Stimulated activated CD8-positive, alpha-beta memory T cell treated with anti-CD3 and anti-CD28 coated beads, Interleukin-7, amount 100 ng/mL, for 48 hours (primary cell): ENCODE results near the gene PLCE1.

Experiments
- DNase-seq, 2 donors: peaks; one replicate each; pipeline ENCODE4 v3.0.0-alpha.2; 2020; ENCODE audit warnings: low read depth in 1 of 2; ENCODE audit errors: extremely low read depth in 1 of 2

The PLCE1 gene

GRCh38 chr10:93993414-93993781 is 333 bp upstream of the PLCE1 start:
- DNase-seq = no peak

DNA sequence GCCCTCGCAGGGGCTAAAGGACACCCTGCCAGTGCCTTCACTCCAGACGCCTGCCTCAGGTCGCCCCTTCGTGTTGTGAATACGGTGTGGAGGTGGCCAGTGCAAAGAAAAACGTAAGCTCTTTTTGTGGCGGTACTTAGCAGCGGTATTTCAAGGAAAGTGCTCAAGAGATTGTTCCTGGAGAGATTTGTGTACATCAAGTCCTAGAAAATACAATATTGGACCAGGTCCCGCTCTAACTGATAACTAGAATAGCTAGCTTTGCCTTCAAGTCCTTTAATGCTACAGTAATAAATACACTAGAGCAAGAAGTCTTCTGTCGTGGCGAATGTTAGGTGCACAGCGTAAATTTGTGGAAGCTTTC is 689 bp downstream of the PLCE1 start:
- no peak for DNase-seq

- DNase-seq = no peak
These were observed 1.5 kb downstream of the PLCE1 start for GRCh38 chr10:93995182-93995581.

GRCh38 chr10:93995598-93996271 is 2.0 kb downstream of the PLCE1 start:
- DNase-seq = no peak

GRCh38 chr10:93996551-93996950 is 2.8 kb downstream of the PLCE1 start:
- DNase-seq = no peak

- no peak for DNase-seq
These were observed 3.8 kb downstream of the PLCE1 start for GRCh38 chr10:93997546-93997945.

DNA sequence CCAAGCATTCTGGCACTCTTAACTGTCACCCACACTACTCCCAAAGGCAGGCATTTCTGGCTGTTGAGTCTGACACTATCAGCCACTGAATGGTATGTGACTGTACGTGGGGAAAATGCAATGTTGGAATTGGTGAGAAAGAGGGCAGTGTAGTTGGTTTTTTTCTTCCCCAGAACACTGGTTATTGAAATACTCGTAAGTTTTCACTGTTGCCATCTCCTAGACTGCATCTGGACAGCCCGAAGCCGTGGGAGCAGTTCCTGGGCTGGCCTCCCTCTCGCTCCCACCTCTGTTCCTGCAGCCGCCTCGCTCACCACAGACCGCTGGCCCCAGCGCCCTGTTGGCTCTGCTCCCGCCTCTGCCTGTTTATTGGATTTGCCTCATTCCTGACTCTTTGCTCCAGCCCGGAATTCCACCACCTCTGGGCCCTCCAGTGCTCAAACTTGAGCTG is 5.7 kb downstream of the PLCE1 start:
- no peak for DNase-seq

GRCh38 chr10:94000638-94001415 is 7.1 kb downstream of the PLCE1 start:
- DNase-seq = no peak

DNA sequence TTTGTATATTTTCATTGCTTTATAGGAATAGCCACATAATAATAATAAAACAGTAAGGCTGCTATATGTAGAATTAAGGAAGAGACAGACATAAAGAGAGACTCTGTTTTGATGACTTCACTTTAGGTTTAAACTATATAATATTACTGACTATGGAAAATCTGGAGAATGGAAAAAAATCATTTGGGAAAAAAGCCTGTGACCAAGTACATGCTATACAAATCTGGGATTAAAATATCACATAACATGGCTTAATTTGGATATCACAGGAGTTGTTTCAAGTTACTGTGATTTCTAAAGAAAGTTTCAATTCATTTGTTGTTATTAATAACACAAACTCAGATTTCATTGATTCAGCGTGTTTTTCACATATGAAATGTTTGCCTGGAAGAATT is 7.7 kb downstream of the PLCE1 start:
- no peak for DNase-seq

DNA sequence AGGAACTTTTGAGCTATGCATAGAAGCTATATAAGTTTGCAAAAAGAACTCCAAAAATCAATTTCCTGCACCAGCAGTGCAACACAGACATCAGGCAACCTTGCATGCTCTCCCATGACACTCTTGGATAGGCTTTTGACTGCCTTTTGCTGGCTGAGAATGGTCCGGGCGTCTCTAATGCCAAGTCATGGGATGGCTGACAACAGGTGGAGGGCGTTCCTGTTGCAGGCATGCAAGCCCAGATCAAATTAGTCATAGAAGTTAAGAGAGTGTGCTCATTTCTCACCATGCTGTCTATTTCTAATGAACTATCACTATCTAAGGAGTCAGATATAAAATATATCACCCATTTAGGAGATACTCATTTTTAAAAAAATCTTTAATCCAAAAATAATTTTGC is 8.4 kb downstream of the PLCE1 start:
- no peak for DNase-seq

DNA sequence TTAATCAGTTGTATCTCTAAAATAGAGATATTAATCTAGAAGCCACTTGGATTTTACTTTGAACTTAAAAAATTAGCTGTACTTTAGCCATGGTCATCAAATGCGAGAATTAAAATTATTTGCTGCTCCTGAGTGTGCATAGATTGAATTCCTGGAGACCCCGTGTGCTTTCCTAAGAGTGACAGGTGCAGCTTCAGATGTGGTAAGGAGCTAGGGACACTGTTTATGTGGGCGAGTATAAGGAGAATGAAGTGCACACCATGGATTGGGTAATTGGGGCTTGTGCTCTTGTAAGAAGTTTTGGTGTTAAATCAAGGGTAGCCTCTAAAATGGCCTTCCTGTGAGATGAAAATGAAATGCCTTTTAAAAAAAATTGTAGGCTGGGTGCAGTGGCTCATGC is 9.8 kb downstream of the PLCE1 start:
- DNase-seq = no peak

DNA sequence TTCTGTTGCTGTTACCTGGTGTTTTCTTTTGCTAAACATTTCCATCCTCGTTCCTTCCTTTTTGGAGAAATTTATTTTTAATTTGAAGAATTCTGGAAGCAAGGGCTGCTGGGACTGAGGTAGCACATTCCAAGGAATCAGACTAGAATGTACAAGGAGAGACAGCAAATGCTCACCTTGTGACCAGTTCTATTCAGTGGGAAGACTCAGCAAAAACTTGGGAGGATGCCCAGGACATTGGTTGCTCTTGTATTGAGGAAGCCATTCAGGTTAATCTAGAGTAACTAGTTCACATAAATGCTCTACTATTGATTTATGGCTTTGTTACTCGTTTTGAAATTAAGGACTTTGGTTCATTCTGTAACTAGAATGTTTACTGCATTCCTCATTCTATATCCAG is 11.3 kb downstream of the PLCE1 start:
- DNase-seq = no peak

DNA sequence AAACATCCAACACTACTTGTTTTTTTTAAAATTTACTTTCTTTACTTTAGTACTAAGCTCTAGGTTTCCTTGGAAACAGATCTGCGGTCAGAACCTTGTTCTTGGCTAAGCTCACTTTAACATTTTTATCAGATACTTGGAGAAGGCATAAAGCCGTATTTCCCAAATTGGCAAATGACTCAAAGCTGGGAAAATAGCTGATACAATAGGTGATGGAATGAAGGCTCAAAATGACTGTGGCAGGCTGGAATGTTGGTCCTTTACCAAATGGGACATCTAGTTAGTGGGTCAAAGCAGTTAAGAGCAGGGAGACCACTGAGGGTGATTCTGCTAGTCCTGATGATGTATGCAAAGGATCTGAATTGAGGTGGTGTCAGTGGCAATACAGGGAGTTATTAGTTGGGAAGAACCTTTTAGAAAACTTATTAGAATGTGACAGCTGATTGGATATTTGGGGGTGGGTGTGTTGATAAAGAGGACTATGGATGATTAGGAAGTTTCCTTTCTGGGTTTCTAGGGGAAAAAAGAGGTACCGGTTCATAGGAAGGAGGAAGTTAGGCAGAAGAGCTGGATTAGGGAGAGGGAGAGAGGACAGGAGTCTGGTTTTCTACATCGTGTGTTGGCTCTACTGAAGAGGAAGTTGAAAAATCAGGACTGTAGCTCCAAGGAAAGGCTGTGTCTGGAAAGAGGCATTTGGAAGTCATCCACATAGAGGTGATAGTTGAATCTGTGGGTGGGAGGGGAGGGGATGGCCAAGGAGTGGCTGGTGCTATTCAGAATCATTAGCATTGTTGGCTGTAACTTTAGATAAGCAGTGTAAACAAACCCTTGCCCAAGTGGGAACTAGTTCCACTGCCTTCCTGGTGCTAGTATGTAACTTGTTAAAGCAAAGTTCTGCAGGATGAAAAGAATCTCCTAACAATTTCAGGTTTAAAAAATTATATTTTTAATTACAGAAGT is 13.1 kb downstream of the PLCE1 start:
- no peak for DNase-seq

- DNase-seq = no peak
These were observed 14.8 kb downstream of the PLCE1 start for GRCh38 chr10:94008526-94008925.

DNA sequence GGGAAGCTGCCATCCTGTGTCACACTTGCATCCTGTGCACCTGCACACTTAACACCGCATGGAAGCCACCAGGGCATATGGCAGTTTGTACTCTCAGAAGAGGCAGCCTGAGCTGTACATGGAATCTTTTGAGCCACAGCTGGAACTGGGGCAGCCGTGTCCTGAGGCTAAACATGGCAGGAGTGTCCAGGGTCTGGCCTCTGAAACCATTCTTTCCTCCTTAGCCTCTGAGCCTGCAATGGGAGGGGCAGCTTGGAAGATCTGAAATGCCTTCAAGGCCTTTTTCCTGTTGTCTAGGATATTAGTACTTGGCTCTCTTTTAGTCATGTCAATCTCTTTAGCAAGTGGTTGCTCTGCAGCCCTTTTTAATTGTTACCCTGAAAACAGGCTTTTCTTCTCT is 16.4 kb downstream of the PLCE1 start:
- no peak for DNase-seq

GRCh38 chr10:94010886-94011285 is 17.2 kb downstream of the PLCE1 start:
- DNase-seq = no peak

GRCh38 chr10:94011296-94011695 is 17.6 kb downstream of the PLCE1 start:
- no peak for DNase-seq

DNA sequence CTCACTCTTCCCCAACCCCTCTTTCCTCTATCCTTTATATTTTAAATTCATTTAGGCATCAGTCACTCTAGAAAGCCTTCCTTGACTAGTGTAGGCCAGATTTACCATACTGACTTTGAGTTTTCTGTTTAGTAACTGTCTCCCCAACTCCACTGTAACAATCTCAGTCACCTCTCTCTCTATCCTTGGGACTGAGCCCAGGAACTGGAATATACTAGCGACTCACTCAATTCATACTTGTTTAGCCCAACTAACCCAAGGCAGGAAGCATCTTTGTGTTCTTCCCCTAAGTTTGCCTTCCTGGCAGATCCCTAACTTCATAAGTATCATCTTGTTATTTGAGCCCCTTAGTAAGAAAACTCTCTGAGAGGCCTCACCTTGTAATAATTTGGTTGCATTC is 19.1 kb downstream of the PLCE1 start:
- DNase-seq = no peak

- no peak for DNase-seq
These were observed 19.6 kb downstream of the PLCE1 start for GRCh38 chr10:94013331-94013760.

- DNase-seq = no peak
These were observed 20.6 kb downstream of the PLCE1 start for GRCh38 chr10:94014304-94014703.
